ENCODE measurements around the gene DNAH14. TPM values are rescaled to one million over a fixed set of nuclear protein-coding genes. Genes with fewer than 3 reads are reported as not detected.
A peak's percentile ranks its signal among the peaks of the same experiment; 100 is the strongest.
"Not testable (repeated sequence)": the region's sequence is repeated elsewhere in the genome, so short reads cannot be mapped to it uniquely, and the experiment has no call there.

Gene DNAH14
- total and polyA plus RNA-seq, 2 of the 13 experiments (the other 11 are each of a cell fraction or from before 2014, with no cell fraction given), result 4.5 to 27.5 TPM

- intact Hi-C loops (cut with micrococcal nuclease; ENCODE audit: unreplicated experiment); H4K20me1 ChIP-seq (ENCODE audit: insufficient read depth, low read length); H3K79me2 ChIP-seq (ENCODE audit: insufficient read depth, low read length); H3K27ac ChIP-seq (ENCODE audit: extremely low read length, insufficient read depth, low read length); H3K4me3 ChIP-seq (replicated peaks in 1 of 3; ENCODE audit: insufficient read depth in 1 of 3, low read depth in 2 of 3, low read length in 3 of 3); DNase-seq (ENCODE audit: low spot score); ATAC-seq; H3K4me2 ChIP-seq (ENCODE audit: low read depth, low read length); H3K9me3 ChIP-seq (ENCODE audit: low read length); H2AFZ ChIP-seq (ENCODE audit: low read length); POLR2A ChIA-PET; BruUV-seq (replicated peaks); in situ Hi-C loops (cut with HindIII; ENCODE audit: extremely low pct_ligation_motif_present, low pct_unique_long_range_greater_than_20kb); H3K36me3 ChIP-seq (replicated peaks in 1 of 2; ENCODE audit: control insufficient read depth in 1 of 2, insufficient read depth in 2 of 2, low read length in 2 of 2); H3K9ac ChIP-seq (ENCODE audit: insufficient read depth, low read depth, low read length); CTCF ChIA-PET (ENCODE audit: low intra/inter-chr PET ratio, low total read pairs); FAIRE-seq; H3K27me3 ChIP-seq (ENCODE audit: control insufficient read depth in 1 of 2, insufficient read depth in 2 of 2, low read length in 2 of 2): not testable (repeated sequence)
- H3K4me1 ChIP-seq (ENCODE audit: insufficient read depth, low read length), result peaks cover 16% of the 10 kb centered on the region
- 15% methylated on average over 1 of the region's 1 CpG for WGBS (ENCODE audit: low lambda C conversion rate)
Observed at GRCh38 chr1:225232930-225233329, 303.5 kb downstream of the DNAH14 start.

- Histone ChIP-seq H3K79me2 (ENCODE audit: insufficient read depth, low read length) (no peaks in the 10 kb centered on the region), H4K20me1 (ENCODE audit: insufficient read depth, low read length) (no peaks in the 10 kb centered on the region), H2AFZ (ENCODE audit: low read length) (no peak overlapping the region), H3K4me3 (replicated peaks in 1 of 3; ENCODE audit: insufficient read depth in 1 of 3, low read depth in 2 of 3, low read length in 3 of 3) (no peak overlapping the region), H3K27ac (ENCODE audit: extremely low read length, insufficient read depth, low read length) (no peak overlapping the region), H3K9ac (ENCODE audit: insufficient read depth, low read depth, low read length) (no peak overlapping the region), H3K4me2 (ENCODE audit: low read depth, low read length) (no peak overlapping the region), H3K4me1 (ENCODE audit: insufficient read depth, low read length) (no peaks in the 10 kb centered on the region), H3K9me3 (ENCODE audit: low read length) (no peaks in the 10 kb centered on the region), H3K27me3 (ENCODE audit: control insufficient read depth in 1 of 2, insufficient read depth in 2 of 2, low read length in 2 of 2) (no peaks in the 10 kb centered on the region), H3K36me3 (replicated peaks in 1 of 2; ENCODE audit: control insufficient read depth in 1 of 2, insufficient read depth in 2 of 2, low read length in 2 of 2) (no peaks in the 10 kb centered on the region)
- 78% methylated on average over 3 of the region's 3 CpGs for WGBS (ENCODE audit: low lambda C conversion rate)
- POLR2A ChIA-PET, result no interaction called here
- CTCF ChIA-PET (ENCODE audit: low intra/inter-chr PET ratio, low total read pairs), result no interaction called here
- ATAC-seq, result no peak
- DNase-seq (ENCODE audit: low spot score), result no peak
- no peak for FAIRE-seq
- intact Hi-C loops (cut with micrococcal nuclease; ENCODE audit: unreplicated experiment), result no loop called here
- in situ Hi-C loops (cut with HindIII; ENCODE audit: extremely low pct_ligation_motif_present, low pct_unique_long_range_greater_than_20kb), result no loop called here
- TF ChIP-seq MTERF4 (CRISPR knock-in tag; IDR thresholded peaks at IDR 0.05) (no peak), CREB1 (IDR thresholded peaks at IDR 0.05) (peak; percentile 55), CREB1 (CRISPR knock-in tag; IDR thresholded peaks at IDR 0.05) (no peak), YY1 (IDR thresholded peaks at IDR 0.05; ENCODE audit: insufficient read depth, insufficient replicate concordance, low read depth, low read length) (no peak), MTA3 (CRISPR knock-in tag; IDR thresholded peaks at IDR 0.05) (no peak), RFXANK (CRISPR knock-in tag; IDR thresholded peaks at IDR 0.05) (no peak), RNF219 (CRISPR knock-in tag; IDR thresholded peaks at IDR 0.05) (no peak)
- no TSS peak for BruUV-seq (replicated peaks)
Observed at GRCh38 chr1:225242611-225243010, 313.1 kb downstream of the DNAH14 start.
